GM20431 (cell line): ENCODE data around the gene LRRK1.

Experiments
- in situ Hi-C: fragments of 300-500 bp; cut with MseI, MboI; formaldehyde crosslinking; loops from one replicate; pipeline ENCODE4 v1.15.0; 2020; ENCODE audit warnings: low sequenced_read_pairs; ENCODE audit not compliant: unreplicated experiment

The LRRK1 gene

DNA sequence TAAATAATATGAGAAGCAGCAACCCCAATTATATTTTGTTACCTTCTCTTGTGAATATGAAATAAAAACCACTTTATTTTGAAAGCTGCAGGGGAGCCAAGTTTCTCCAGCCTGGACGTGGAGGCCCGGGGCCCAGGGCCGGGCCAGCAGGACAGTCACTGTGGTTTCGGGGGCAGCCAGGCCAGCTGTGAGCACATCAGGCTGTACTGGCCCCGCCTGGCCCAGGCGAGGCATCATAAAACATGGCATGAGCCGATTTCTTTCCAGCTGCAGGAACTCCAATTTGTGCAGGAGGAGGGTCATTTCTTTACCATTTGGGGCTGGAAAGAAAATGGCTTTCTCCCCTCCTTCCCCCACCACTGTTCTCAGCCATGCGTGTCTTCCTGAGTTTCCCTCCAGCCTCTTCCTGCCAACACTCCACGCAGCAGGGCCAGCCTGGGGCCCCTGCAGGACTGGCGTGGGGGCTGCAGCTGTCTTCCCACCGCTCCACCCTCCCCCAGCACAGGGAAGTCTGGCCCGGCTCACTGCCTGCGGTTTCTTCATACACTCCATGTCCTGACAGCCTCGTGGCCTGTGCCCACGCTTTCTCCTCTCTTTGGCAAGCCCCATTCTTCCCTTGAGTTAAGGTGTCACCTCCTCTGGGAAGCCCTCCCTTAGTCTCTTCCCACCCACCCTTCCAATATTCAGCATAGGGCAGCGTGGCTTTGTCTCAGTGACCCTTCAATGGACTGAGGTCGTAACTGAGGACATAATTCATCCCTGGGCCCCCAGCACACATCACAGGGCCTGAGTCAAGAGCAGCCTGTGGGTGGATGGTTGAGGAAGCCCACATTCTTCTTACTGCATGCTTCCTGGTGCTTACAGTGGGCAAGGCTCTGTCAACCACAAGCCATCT is 196.9 kb downstream of the LRRK1 start:
- in situ Hi-C loops, result no loop called here

DNA sequence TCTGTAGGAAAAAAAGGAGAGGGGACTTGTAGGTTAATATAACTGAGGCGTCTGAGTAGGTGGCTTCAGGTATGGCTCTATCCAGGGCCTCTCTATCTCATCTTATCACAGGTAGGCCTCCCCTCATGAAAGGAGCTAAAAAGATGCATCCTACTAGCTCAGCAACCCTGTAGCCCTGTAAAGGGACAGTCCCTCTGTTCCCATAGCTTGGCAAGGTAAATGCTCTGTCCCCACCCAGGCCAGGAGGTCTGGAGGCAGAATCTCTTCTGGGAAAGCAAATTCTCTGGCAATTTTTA is 197.5 kb downstream of the LRRK1 start:
- in situ Hi-C loops, result no loop called here

DNA sequence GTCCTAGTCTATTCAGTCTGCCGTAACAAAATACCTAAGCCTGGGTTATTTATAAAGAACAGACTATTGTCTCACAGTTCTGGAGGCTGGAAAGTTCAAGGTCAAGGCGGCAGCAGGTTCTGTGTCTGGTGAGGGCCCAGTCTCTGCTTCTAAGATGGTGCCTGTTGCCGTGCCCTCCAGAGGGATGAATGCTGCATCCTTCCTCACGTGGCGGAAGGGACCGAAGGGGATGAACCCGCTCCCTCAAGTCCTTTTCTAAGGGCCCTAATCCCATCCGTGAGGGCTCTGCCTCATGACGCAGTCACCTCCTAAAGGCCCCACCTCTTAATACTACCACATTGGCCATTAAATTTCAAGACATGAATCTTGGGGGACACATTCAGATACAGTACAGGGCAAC is 199.0 kb downstream of the LRRK1 start:
- in situ Hi-C loops, result no loop called here

DNA sequence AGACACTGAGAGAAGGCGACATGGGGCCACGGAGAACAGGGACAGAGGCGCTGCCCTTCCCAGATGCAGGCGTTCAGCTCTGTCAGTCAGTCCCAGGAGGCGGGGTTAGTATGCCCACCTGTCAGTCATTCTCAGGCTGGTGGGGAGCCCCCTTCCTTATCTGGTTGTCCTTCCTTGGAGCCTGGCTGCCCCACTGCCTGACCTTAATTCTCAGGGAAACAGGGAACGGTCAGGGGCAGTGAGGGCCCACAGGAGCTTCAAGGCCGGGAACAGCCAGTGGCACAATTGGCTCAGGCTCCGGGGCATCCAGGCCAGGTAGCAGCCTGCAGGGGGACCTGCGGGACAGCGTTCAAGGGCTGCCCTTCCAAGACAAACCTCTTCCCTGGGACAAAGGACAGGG is 199.5 kb downstream of the LRRK1 start:
- in situ Hi-C loops, result no loop called here

DNA sequence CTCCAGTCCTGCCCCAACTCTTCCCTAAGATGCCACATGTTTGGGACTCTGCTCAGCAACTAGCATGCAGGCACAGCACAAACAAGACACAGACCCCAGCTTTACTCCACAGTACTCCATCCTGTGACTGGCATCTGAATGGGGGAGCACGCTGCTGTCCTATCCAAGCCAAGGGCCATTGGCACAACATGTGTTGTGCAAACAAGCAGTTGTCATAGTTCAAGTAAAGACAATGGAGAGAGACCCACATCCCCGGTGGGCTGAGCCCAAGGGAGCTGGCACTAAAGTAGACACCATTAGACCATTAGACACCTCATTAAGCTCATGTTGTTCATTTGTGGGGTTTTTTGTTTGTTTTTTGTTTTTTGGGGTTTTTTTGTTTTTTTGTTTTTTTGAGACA is 200.0 kb downstream of the LRRK1 start:
- in situ Hi-C loops, result no loop called here
